SK-N-SH treated with all-trans-retinoic acid at 6 μM for 48 hours (cell line): ENCODE data around the gene AGAP3.

ENCODE experiments used
- ATAC-seq: fragments of 200-7000 bp; cut with Tn5 transposase; 3 replicates; pipeline ENCODE4 v1.9.1; 2020; ENCODE audit warnings: mild to moderate bottlenecking, moderate library complexity
- ARNTL ChIP-seq: fragments of 450-650 bp; formaldehyde crosslinking; IDR thresholded peaks from 2 replicates; pipeline ENCODE4 v1.5.0; 2020; ENCODE audit warnings: low read depth, mild to moderate bottlenecking, moderate library complexity, borderline replicate concordance
- BACH2 ChIP-seq: fragments of 250-450 bp; sonication (Bioruptor Pico); IDR thresholded peaks from 2 replicates; pipeline ENCODE4 v1.9.0; 2021; ENCODE audit warnings: mild to moderate bottlenecking, borderline replicate concordance
- CREB5 ChIP-seq: fragments of 250-450 bp; sonication (Bioruptor Pico); IDR thresholded peaks from 2 replicates; pipeline ENCODE4 v1.5.1; 2020; ENCODE audit warnings: low read depth, mild to moderate bottlenecking, moderate library complexity
- CSDC2 ChIP-seq: fragments of 250-450 bp; sonication (Bioruptor Pico); IDR thresholded peaks from 2 replicates; pipeline ENCODE4 v1.5.0; 2020; ENCODE audit warnings: mild to moderate bottlenecking, moderate library complexity
- CSRNP3 ChIP-seq: fragments of 250-450 bp; sonication (Bioruptor Pico); IDR thresholded peaks from 2 replicates; pipeline ENCODE4 v1.5.1; 2021; ENCODE audit warnings: mild to moderate bottlenecking, moderate library complexity
- ESRRG ChIP-seq: fragments of 250-450 bp; sonication (Bioruptor Pico); IDR thresholded peaks from 2 replicates; pipeline ENCODE4 v1.6.1; 2021; ENCODE audit warnings: mild to moderate bottlenecking
- GLIS3 ChIP-seq: fragments of 250-450 bp; sonication (Bioruptor Pico); IDR thresholded peaks from 2 replicates; pipeline ENCODE4 v1.5.0; 2020; ENCODE audit warnings: mild to moderate bottlenecking, moderate library complexity
- ISL1 ChIP-seq: fragments of 250-450 bp; sonication (Bioruptor Pico); IDR thresholded peaks from 2 replicates; pipeline ENCODE4 v2.1.2; 2022; ENCODE audit warnings: mild to moderate bottlenecking, moderate library complexity
- OSR1 ChIP-seq: fragments of 250-450 bp; sonication (Bioruptor Pico); IDR thresholded peaks from 2 replicates; pipeline ENCODE4 v1.8.0; 2022; ENCODE audit warnings: moderate library complexity, mild to moderate bottlenecking, inconsistent platforms
- PPARA ChIP-seq: fragments of 250-450 bp; sonication (Bioruptor Pico); IDR thresholded peaks from 2 replicates; pipeline ENCODE4 v1.5.0; 2020; ENCODE audit warnings: mild to moderate bottlenecking, borderline replicate concordance
- RARB ChIP-seq: fragments of 250-450 bp; sonication (Bioruptor Pico); IDR thresholded peaks from 2 replicates; pipeline ENCODE4 v1.8.0; 2021; ENCODE audit warnings: mild to moderate bottlenecking, moderate library complexity
- SNAI2 ChIP-seq: fragments of 250-450 bp; sonication (Bioruptor Pico); IDR thresholded peaks from 2 replicates; pipeline ENCODE4 v1.5.0; 2020; ENCODE audit warnings: mild to moderate bottlenecking, moderate library complexity
- TCF4 ChIP-seq: fragments of 250-450 bp; sonication (Bioruptor Pico); IDR thresholded peaks from 2 replicates; pipeline ENCODE4 v1.8.0; 2021; ENCODE audit warnings: mild to moderate bottlenecking, moderate library complexity, borderline replicate concordance
- TOX ChIP-seq: fragments of 250-450 bp; sonication (Bioruptor Pico); IDR thresholded peaks from 2 replicates; pipeline ENCODE4 v1.8.0; 2021; ENCODE audit warnings: mild to moderate bottlenecking, moderate library complexity, borderline replicate concordance
- TSHZ2 ChIP-seq: fragments of 250-450 bp; sonication (Bioruptor Pico); IDR thresholded peaks from 2 replicates; pipeline ENCODE4 v1.5.0; 2020; ENCODE audit warnings: mild to moderate bottlenecking, moderate library complexity
- ZC3H10 ChIP-seq: fragments of 250-450 bp; sonication (Bioruptor Pico); IDR thresholded peaks from 2 replicates; pipeline ENCODE4 v1.5.1; 2021; ENCODE audit warnings: mild to moderate bottlenecking, moderate library complexity
- ZFP3 ChIP-seq: fragments of 250-450 bp; sonication (Bioruptor Pico); IDR thresholded peaks from 2 replicates; pipeline ENCODE4 v1.5.0; 2020; ENCODE audit warnings: mild to moderate bottlenecking, moderate library complexity
- ZFP30 ChIP-seq: fragments of 450-650 bp; formaldehyde crosslinking; IDR thresholded peaks from 2 replicates; pipeline ENCODE4 v1.5.0; 2022; ENCODE audit warnings: mild to moderate bottlenecking, moderate library complexity
- ZNF565 ChIP-seq: fragments of 450-650 bp; formaldehyde crosslinking; conservative IDR thresholded peaks from 2 replicates; pipeline ENCODE4 v1.5.0; 2020; ENCODE audit warnings: low read depth, mild to moderate bottlenecking, moderate library complexity
- ZNF70 ChIP-seq: fragments of 450-650 bp; formaldehyde crosslinking; IDR thresholded peaks from 2 replicates; pipeline ENCODE4 v1.5.0; 2020; ENCODE audit warnings: mild to moderate bottlenecking, moderate library complexity
- ZNF8 ChIP-seq: fragments of 450-650 bp; formaldehyde crosslinking; IDR thresholded peaks from 2 replicates; pipeline ENCODE4 v1.5.0; 2020; ENCODE audit warnings: mild to moderate bottlenecking, moderate library complexity
- TF ChIP-seq, protein P1 (sequence below): fragments of 250-450 bp; sonication (Bioruptor Pico); IDR thresholded peaks from 2 replicates; pipeline ENCODE4 v1.8.0; 2020; ENCODE audit warnings: mild to moderate bottlenecking, moderate library complexity, borderline replicate concordance

The AGAP3 gene

GRCh38 chr7:151129117-151129959 is 43.1 kb downstream of the AGAP3 start:
- TF ChIP-seq ARNTL: no peak
- TF ChIP-seq RARB (CRISPR knock-in tag): no peak
- no peak for TF ChIP-seq CREB5 (CRISPR knock-in tag)
- TF ChIP-seq ZFP30 (CRISPR knock-in tag): no peak
- TF ChIP-seq OSR1 (CRISPR knock-in tag): no peak
- no peak for TF ChIP-seq TCF4 (CRISPR knock-in tag)
- TF ChIP-seq BACH2 (CRISPR knock-in tag): no peak
- no peak for TF ChIP-seq PPARA
- no peak for TF ChIP-seq ISL1 (CRISPR knock-in tag)
- TF ChIP-seq ESRRG (CRISPR knock-in tag): no peak
- TF ChIP-seq CSRNP3 (CRISPR knock-in tag): no peak
- TF ChIP-seq CSDC2 (CRISPR knock-in tag): no peak
- TF ChIP-seq ZNF70 (CRISPR knock-in tag): no peak
- no peak for TF ChIP-seq ZFP3
- TF ChIP-seq ZC3H10 (CRISPR knock-in tag): no peak
- TF ChIP-seq TSHZ2 (CRISPR knock-in tag): no peak
- TF ChIP-seq ZNF565 (CRISPR knock-in tag): no peak
- TF ChIP-seq, protein P1, sequence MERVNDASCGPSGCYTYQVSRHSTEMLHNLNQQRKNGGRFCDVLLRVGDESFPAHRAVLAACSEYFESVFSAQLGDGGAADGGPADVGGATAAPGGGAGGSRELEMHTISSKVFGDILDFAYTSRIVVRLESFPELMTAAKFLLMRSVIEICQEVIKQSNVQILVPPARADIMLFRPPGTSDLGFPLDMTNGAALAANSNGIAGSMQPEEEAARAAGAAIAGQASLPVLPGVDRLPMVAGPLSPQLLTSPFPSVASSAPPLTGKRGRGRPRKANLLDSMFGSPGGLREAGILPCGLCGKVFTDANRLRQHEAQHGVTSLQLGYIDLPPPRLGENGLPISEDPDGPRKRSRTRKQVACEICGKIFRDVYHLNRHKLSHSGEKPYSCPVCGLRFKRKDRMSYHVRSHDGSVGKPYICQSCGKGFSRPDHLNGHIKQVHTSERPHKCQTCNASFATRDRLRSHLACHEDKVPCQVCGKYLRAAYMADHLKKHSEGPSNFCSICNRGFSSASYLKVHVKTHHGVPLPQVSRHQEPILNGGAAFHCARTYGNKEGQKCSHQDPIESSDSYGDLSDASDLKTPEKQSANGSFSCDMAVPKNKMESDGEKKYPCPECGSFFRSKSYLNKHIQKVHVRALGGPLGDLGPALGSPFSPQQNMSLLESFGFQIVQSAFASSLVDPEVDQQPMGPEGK (CRISPR knock-in tag): no peak
- TF ChIP-seq TOX (CRISPR knock-in tag): no peak
- no peak for TF ChIP-seq ZNF8 (CRISPR knock-in tag)
- no peak for ATAC-seq

DNA sequence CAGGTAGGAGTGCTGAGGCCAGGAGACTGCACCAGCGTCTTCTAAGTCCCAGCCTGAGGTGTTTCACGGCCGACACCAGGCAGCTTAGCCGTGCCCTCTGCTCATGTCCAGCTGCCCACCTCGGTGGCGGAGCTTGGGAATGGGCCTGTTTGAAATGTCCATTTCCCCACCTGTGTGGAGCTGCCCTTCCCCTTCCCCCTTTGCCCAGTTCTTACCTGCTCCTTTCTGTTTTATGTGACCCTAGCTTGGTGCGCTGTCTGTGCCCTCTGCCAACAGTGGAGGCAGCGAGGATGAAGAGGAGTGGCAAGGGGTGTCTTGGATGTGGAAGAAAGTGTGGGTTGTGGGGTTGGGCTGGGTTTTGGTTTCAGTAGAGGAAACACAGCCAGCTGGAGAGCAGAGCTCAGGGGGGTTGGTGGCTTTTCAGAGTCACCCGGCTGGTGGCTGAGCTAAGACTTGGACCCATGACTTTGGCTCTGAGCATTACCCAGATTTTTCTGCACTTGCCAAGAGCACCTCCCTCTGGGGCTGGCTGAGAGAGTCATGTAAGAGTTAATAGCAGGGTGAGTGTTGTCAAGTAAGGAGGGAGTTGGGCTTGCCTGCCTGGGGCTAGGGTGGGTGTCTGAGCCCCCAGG is 43.8 kb downstream of the AGAP3 start:
- no peak for ATAC-seq
- TF ChIP-seq OSR1 (CRISPR knock-in tag) (no peak), TCF4 (CRISPR knock-in tag) (no peak), CREB5 (CRISPR knock-in tag) (no peak), BACH2 (CRISPR knock-in tag) (no peak), ARNTL (no peak), ISL1 (CRISPR knock-in tag) (no peak), GLIS3 (CRISPR knock-in tag) (no peak), ZFP30 (CRISPR knock-in tag) (no peak), ZNF70 (CRISPR knock-in tag) (no peak), SNAI2 (no peak), RARB (CRISPR knock-in tag) (no peak), ESRRG (CRISPR knock-in tag) (no peak), PPARA (no peak), ZC3H10 (CRISPR knock-in tag) (no peak), TOX (CRISPR knock-in tag) (no peak)
- TF ChIP-seq, protein P1 (CRISPR knock-in tag): no peak
